Stomach (tissue), 9 donors: ENCODE data around the gene ACD. TPM values are rescaled to one million over a fixed set of nuclear protein-coding genes. Genes with fewer than 3 reads are reported as not detected.

Source experiments
- DNase-seq, 2 donors: peaks; one replicate each; pipeline versions ENCODE4 v3.0.0 to v3.0.0-alpha.2; 2013 to 2019
- H3K27ac ChIP-seq, 5 donors: fragments of 200-600 bp in 4 of 5; sonication (generic) in 4 of 5; one replicate each; pipeline ENCODE4 v1.5.1; 2013 to 2019; ENCODE audit warnings: mild to moderate bottlenecking in 1 of 5, moderate library complexity in 1 of 5
- H3K27me3 ChIP-seq, 3 donors: fragments of 200-600 bp; sonication (generic); one replicate each; pipeline ENCODE4 v1.5.1; 2017 to 2019; ENCODE audit warnings: mixed run types in 1 of 3
- H3K36me3 ChIP-seq, 4 donors: fragments of 200-600 bp; sonication (generic); 1 replicate in 3 of 4; 2 replicates in 1 of 4; pipeline ENCODE4 v1.5.1; 2016 to 2019
- H3K4me1 ChIP-seq, 4 donors: fragments of 200-600 bp; sonication (generic); one replicate each; pipeline ENCODE4 v1.5.1; 2016 to 2019
- H3K4me3 ChIP-seq, 4 donors: fragments of 200-600 bp; sonication (generic) in 3 of 4; one replicate each; pipeline ENCODE4 v1.5.1; 2016 to 2019; ENCODE audit warnings: mild to moderate bottlenecking in 1 of 4
- H3K9me3 ChIP-seq, 4 donors: fragments of 200-600 bp; sonication (generic); one replicate each; pipeline ENCODE4 v1.5.1; 2016 to 2019
- EP300 ChIP-seq: sonication (generic); formaldehyde crosslinking; IDR thresholded peaks from one replicate; pipeline ENCODE4 v1.6.1; 2017; ENCODE audit warnings: antibody characterized with exemption
- POLR2A ChIP-seq, 4 donors: fragments of 450-650 bp; IDR thresholded peaks; one replicate each; pipeline ENCODE4 v1.6.1; 2016; ENCODE audit warnings: antibody characterized with exemption in 4 of 4, control low read depth in 2 of 4, mild to moderate bottlenecking in 1 of 4, moderate library complexity in 1 of 4
- POLR2AphosphoS5 ChIP-seq, 3 donors: sonication (generic); formaldehyde crosslinking; IDR thresholded peaks; one replicate each; pipeline ENCODE4 v1.6.1; 2016; ENCODE audit warnings: antibody characterized with exemption in 3 of 3
- WGBS, 5 donors: extraction: QIAGEN DNeasy Blood & Tissue Kit in 3 of 5; methylation state at CpG; one replicate each; pipeline versions ENCODE4 v1.1.5 to v1.1.7; 2013 to 2018; 5-methylcytosine and 5-hydroxymethylcytosine counted together
- intact Hi-C: fragments of 100-400 bp; cut with DNase I; formaldehyde crosslinking; loops from one replicate; pipeline ENCODE4 v1.15.1; 2023; ENCODE audit warnings: low total_unique reads
- polyA plus RNA-seq, 3 donors: library from polyadenylated mRNA; stranded (reverse); fragments of 200-250 nt; gene quantifications; one replicate each; pipeline ENCODE4 v1.2.3, GENCODE V29; 2013
- total RNA-seq, 5 donors: library from RNA; depleted of rRNA; stranded (reverse); fragments of >200 nt; gene quantifications; one replicate each; pipeline versions ENCODE4 v1.1.0 to v1.2.3, GENCODE V29; 2014 to 2016
- TF ChIP-seq, protein P1 (sequence below), 7 experiments: fragments of 450-650 bp in 4 of 7; fragments of 200-600 bp in 3 of 7; sonication (generic) in 3 of 7; IDR thresholded peaks; one replicate each; pipeline ENCODE4 v1.5.1; 2016 to 2019; ENCODE audit warnings: antibody characterized with exemption in 7 of 7, control low read depth in 2 of 7, mild to moderate bottlenecking in 1 of 7
- donor health status: healthy with polysubstance abuse.
- donor health status: Bipolar disorder and iron deficiency.
- donor health status: healthy.

Gene ACD
- total and polyA plus RNA-seq, 8 donors, result 0.87 to 30.3 (median 11.4) TPM

DNA sequence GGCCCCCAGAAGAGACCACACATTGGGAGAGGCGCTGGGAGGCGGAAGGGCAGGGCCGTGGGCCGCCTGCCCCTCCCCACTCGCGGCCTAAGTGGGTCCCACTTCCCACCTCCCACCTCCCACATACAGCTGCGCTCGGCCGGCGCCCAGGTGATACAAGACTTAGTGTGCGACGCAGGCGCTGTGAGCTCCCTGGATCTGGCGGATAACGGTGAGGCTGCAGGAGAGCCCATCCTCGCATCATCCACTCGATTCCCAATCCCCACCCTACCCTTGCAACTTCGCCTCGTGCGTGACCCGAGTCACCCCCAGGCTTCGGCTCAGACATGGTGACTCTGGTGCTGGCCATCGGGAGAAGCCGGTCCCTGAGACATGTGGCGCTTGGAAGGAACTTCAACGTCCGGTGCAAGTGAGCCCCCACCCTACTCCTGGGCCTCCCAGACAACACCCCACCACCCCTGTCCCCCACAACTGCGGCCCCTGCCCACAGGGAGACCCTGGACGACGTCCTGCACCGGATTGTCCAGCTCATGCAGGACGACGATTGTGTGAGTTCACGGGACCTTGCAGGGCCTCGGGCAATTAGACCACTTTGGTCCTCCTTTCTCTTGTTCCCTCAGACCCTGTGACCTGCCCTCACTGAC, 11.2 kb downstream of the ACD start:
- intact Hi-C loops, result no loop called here
- Histone ChIP-seq H3K4me1 (peaks cover 26 to 55% (median 40%) of the 10 kb centered on the region in 4 donors), H3K27me3 (peaks cover 29 to 100% (median 83%) of the 10 kb centered on the region in 3 donors), H3K27ac (no peak overlapping the region), H3K4me3 (no peak overlapping the region), H3K9me3 (no peaks in the 10 kb centered on the region), H3K36me3 (no peaks in the 10 kb centered on the region)
- TF ChIP-seq, protein P1, sequence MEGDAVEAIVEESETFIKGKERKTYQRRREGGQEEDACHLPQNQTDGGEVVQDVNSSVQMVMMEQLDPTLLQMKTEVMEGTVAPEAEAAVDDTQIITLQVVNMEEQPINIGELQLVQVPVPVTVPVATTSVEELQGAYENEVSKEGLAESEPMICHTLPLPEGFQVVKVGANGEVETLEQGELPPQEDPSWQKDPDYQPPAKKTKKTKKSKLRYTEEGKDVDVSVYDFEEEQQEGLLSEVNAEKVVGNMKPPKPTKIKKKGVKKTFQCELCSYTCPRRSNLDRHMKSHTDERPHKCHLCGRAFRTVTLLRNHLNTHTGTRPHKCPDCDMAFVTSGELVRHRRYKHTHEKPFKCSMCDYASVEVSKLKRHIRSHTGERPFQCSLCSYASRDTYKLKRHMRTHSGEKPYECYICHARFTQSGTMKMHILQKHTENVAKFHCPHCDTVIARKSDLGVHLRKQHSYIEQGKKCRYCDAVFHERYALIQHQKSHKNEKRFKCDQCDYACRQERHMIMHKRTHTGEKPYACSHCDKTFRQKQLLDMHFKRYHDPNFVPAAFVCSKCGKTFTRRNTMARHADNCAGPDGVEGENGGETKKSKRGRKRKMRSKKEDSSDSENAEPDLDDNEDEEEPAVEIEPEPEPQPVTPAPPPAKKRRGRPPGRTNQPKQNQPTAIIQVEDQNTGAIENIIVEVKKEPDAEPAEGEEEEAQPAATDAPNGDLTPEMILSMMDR (IDR thresholded peaks at IDR 0.05), result no peak
- TF ChIP-seq POLR2AphosphoS5 (IDR thresholded peaks at IDR 0.05) (no peak), EP300 (no peak), POLR2A (IDR thresholded peaks at IDR 0.05) (no peak)
- no peak for DNase-seq
- 35 to 55% (median 48%) methylated on average over 18 to 35 of the region's 35 CpGs for WGBS, 5 donors

DNA sequence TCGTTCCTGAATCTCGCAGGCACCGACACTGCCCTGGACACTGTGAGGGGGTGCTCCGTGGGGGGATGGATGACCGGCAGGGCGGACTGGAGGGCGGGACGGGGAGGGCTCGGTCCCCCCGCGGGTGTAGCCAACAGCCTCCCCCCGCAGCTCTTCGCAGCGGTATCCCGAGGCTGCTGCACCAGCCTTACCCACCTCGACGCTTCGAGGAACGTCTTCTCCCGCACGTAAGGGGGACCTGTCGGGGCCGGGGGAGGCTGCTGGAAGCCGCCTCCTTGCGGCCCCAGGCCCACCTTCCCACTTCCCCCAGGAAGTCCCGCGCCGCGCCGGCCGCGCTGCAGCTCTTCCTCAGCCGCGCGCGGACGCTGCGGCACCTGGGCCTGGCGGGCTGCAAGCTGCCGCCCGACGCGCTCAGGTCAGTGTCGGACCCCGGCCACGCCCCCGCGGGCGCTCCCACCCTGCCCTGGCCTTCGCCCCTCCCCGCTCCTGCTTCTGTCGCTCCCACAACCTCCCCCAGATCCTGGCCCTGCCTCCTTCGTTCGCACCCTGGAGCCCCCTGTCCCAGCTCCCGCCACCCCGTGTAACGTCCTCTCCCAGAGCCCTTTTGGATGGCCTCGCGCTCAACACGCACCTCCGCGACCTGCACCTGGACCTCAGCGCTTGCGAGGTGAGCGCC, 11.8 kb downstream of the ACD start:
- peaks cover 19 to 49% (median 33%) of the 10 kb centered on the region in 4 donors for H3K4me1 ChIP-seq
- H3K4me3 ChIP-seq, result no peak overlapping the region
- H3K27me3 ChIP-seq, result peaks cover 22 to 95% (median 77%) of the 10 kb centered on the region in 3 donors
- no peaks in the 10 kb centered on the region for H3K9me3 ChIP-seq
- DNase-seq, result peak in 1 of 2 donors; percentile 22
- no peak overlapping the region for H3K27ac ChIP-seq
- TF ChIP-seq EP300, result no peak
- TF ChIP-seq, protein P1 (IDR thresholded peaks at IDR 0.05), result no peak
- TF ChIP-seq POLR2A (IDR thresholded peaks at IDR 0.05), result no peak
- TF ChIP-seq POLR2AphosphoS5 (IDR thresholded peaks at IDR 0.05), result no peak
- 23 to 39% (median 28%) methylated on average over 45 to 65 of the region's 65 CpGs for WGBS, 5 donors
- intact Hi-C loops, result no loop called here
- H3K36me3 ChIP-seq, result no peaks in the 10 kb centered on the region

DNA sequence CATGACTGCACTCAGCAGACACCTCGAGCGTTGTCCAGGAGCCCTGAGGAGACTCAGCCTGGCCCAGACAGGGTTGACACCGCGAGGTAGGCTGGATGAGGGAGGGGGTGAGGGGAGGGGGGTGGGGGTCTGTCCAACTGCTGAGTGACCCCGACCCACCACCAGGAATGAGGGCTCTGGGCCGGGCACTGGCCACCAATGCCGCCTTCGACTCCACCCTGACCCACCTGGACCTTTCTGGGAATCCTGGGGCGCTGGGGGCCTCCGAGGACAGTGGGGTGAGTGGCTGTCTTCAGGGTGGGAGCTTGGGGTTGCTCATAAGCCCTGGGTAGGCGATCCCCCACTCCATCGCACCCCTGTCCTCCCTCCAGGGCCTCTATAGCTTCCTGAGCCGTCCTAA, 12.4 kb downstream of the ACD start:
- H3K4me3 ChIP-seq, result no peak overlapping the region
- intact Hi-C loops, result no loop called here
- no peak overlapping the region for H3K27ac ChIP-seq
- H3K4me1 ChIP-seq, result peaks cover 14 to 47% (median 29%) of the 10 kb centered on the region in 4 donors
- no peaks in the 10 kb centered on the region for H3K9me3 ChIP-seq
- TF ChIP-seq, protein P1 (IDR thresholded peaks at IDR 0.05), result no peak
- TF ChIP-seq POLR2AphosphoS5 (IDR thresholded peaks at IDR 0.05) (no peak), POLR2A (IDR thresholded peaks at IDR 0.05) (no peak), EP300 (no peak)
- H3K36me3 ChIP-seq, result no peaks in the 10 kb centered on the region
- 69 to 81% (median 73%) methylated on average over 11 to 13 of the region's 13 CpGs for WGBS, 5 donors
- peaks cover 22 to 89% (median 71%) of the 10 kb centered on the region in 3 donors for H3K27me3 ChIP-seq
- no peak for DNase-seq

DNA sequence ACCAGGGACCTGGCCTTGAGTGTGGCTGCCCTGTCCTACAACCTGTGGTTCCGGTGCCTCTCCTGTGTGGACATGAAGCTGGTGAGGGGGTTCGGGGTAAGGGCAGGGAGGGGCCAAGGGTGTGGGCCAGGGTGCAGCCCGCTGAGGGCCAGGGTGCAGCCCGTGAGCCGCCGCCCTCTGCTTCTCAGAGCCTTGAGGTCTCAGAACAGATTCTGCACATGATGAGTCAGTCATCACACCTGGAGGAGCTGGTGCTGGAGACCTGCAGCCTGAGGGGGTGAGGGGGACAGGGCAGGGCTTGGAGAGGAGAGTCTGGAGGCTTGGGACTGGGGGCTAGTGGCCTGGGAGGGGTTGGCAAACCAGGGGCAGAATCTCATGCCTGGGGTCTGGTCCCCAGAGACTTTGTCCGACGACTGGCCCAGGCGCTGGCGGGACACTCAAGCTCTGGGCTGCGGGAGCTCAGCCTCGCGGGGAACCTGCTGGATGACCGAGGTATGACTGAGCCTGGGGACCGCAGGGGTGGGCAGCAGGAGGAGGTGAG, 12.9 kb downstream of the ACD start:
- H3K27me3 ChIP-seq, result peaks cover 22 to 84% (median 66%) of the 10 kb centered on the region in 3 donors
- WGBS, 5 donors, result 66 to 78% (median 67%) methylated on average over 13 to 15 of the region's 15 CpGs
- H3K4me3 ChIP-seq, result no peak overlapping the region
- H3K27ac ChIP-seq, result no peak overlapping the region
- H3K36me3 ChIP-seq, result no peaks in the 10 kb centered on the region
- no peaks in the 10 kb centered on the region for H3K9me3 ChIP-seq
- TF ChIP-seq POLR2AphosphoS5 (IDR thresholded peaks at IDR 0.05) (no peak), EP300 (no peak), POLR2A (IDR thresholded peaks at IDR 0.05) (no peak)
- TF ChIP-seq, protein P1 (IDR thresholded peaks at IDR 0.05), result no peak
- intact Hi-C loops, result no loop called here
- no peak for DNase-seq
- H3K4me1 ChIP-seq, result peaks cover 12 to 48% (median 29%) of the 10 kb centered on the region in 4 donors
